Esophagus mucosa (tissue), 1 donor: Measurements from ENCODE around the gene CALD1. TPM values are rescaled to one million over a fixed set of nuclear protein-coding genes. Genes with fewer than 3 reads are reported as not detected.
A peak's percentile ranks its signal among the peaks of the same experiment; 100 is the strongest.

Experiments
- ATAC-seq: fragments of 200-7000 bp; cut with Tn5 transposase; one replicate; pipeline ENCODE4 v1.9.1; 2020
- total RNA-seq: library from RNA; stranded (reverse); gene quantifications from one replicate; pipeline ENCODE4 v1.2.4, GENCODE V29; 2023
- donor health status: DM: yes; HTN: yes; CAD: no.

The CALD1 gene
- total RNA-seq, 1 donor from 2014 or later, result 46.1 TPM

DNA sequence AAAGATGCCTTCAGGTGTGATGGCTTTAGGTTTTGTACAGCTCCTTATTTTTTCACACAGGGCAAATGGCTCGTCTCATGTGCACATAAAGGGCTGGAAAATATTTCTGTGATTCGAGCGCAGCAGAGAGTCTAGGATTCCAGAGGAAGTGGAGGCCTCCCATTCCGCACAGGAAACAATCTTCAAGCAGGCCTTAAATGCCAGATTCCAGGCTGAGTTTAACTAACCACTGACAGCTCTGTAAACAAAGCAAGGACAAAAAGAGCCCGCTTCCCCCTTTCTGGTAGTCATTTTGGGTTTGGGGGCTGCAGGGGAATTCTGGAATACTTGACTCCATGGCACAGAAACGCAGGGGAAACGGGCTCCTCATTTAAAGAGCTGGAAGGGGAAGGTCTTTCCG, 87.2 kb downstream of the CALD1 start:
- ATAC-seq, result no peak

DNA sequence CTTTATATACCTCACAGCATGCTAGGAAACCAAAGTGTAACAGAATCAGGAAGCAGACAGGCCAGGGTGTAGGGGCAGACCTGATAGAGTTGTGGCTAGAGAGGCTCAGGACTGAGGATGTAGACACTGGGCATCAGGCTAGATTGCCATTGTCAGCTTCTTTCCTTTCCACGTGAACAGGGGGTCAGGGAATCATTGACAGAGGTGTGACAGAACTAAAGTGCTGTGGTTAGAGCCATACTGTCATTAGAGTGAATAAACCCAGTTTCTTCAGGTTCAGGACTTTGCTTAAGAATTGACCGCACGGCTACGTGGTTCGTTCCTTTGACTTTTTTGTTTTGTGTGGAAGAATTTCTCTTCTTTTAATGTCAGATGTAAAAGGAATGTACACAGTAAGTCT, 90.7 kb downstream of the CALD1 start:
- no peak for ATAC-seq

DNA sequence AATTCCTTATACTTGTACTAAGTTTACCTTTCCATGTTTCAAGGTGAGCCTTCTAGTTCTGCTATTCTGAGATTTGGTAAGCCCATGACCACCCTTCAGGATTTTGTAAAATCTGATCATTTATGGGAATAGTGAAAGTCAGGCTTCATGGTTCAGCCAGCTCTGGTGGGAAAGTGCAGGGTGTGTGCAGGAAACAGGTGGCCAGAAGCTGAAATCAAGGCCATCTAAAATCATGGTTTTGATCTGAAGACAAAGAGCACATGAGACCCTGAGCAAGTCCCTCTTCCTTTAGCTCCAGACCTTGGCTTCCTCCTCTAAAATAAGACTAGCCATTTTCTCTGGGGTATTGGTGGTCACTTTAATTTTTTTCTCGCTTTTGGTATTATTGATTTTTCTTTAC, 91.3 kb downstream of the CALD1 start:
- no peak for ATAC-seq

DNA sequence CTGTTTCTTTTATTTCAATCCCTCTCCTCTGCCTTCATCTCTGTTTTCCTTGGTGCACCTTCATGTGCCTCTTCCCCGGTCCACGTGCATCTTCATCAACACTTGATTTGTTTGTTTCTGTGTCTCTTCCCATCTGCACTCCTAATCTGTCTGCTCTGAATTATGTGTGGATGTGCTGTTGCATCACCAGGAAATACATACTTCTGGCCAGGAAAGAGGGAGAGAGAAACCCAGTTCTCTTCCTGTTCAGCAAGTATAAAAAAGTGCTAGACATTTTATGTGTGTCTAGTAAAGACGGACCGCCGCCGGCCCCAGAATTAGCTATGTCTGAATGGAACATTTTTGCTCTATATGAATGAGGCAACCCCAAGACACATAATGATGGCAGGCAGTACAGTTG, 93.8 kb downstream of the CALD1 start:
- no peak for ATAC-seq

DNA sequence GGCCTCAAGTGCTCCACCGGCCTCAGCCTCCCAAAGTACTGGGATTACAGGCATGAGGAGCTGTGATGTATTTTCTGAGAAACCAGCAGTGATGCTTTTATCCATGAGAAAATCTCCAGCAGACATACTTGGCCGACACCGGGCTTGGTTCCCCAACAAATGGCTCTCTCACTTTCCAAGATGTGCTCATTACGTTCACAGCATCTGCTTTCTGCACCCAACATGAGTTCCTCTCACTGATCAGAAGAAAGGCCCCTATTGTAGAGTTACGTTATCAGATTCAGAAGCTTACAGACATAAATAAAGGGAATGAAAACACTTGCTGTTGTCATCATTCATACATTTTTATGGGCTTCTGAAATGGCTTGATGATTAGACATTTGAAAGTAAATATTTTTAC, 95.0 kb downstream of the CALD1 start:
- ATAC-seq, result no peak

DNA sequence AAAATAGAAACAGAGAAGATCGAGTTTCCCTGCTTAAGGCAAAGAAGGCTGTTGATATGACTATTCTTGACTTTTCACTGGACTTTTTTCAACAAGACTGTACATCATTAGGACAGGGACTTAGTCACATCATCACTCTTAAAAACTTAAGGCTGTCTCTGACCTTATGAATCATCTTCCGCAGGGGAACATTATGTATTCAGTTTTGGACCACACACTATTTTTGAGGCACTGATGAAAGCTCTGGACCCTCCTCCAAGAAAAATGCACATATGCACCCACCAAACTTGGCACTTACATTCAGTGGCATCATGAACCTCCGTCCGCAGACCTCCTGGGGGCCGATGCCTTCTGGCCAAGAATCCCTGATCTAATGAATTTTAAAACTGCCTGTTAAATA, 96.4 kb downstream of the CALD1 start:
- ATAC-seq, result no peak

DNA sequence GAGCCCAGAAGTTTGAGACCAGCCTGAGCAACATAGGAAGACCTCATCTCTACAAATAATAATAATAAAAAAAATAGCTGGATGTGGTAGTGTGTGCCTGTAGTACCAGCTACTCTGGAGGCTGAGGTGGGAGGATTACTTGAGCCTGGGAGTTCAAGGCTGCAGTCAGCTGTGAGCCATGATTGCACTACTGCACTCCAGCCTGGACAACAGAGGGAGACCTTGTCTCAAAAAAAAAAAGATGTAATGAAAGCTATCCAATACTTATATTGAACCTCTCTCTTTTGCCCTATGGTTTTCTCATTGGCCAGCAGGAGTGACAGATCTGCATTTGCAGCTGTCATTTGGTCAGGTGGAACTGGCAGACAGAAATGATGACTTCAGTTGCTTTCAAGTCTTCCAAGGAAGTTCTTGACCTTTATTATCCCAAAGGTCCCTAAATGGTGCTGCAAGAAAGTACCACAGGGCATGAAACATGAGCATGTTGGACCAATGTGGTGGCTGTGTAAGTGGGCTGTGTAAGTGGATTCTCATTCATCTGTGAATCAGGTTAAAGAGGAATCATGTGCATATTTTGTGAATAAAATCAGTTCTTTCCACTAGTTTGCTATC, 99.4 kb downstream of the CALD1 start:
- ATAC-seq, result no peak

DNA sequence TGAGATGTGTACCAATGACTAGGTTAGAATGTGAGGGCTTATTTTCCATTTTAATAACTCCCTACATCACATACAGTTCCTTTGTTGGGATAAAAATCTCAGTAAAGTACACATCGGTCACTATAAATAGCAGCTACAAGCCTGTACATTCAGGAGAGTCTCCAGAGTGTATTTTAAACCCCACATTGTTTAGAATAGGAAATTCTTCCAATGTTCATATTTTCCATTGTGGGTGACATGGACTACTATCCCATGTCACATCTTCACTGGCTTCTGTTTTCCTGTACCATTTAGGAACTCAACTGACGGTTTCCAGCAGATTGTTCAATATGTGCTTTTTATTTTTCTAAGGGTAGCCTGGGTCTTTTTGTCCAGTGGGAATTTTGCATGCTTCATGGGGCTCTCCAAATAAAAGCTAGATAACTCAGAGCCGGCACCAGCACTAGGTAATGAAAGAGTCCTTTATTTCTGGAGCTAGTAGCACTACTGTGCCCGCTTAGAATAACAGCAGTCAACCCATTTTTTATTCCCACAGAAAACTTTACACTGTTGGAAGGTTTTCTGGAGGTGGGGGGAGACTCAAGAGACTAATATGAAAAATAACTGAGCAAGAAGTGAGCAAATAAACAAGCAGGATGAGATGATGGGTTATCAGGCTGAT, 100.5 kb downstream of the CALD1 start:
- no peak for ATAC-seq

DNA sequence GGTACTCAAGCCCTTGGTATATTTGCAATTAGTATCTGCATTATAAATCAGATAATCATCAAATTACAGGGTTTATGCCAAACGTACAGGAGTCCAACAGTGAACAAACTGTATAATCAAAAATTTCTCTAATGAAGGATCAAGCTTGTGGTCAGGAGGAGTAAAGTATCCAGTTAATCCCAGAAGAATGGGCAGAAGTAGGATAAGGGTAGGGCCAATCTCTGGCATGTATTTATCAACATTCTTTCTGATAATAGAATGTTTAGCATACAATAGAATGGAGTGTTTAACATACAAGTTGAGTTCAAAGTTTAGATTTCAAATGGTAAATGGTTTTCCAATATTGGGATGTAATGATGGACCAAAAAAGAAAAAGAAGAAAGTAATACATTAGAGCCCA, 103.0 kb downstream of the CALD1 start:
- ATAC-seq, result no peak

DNA sequence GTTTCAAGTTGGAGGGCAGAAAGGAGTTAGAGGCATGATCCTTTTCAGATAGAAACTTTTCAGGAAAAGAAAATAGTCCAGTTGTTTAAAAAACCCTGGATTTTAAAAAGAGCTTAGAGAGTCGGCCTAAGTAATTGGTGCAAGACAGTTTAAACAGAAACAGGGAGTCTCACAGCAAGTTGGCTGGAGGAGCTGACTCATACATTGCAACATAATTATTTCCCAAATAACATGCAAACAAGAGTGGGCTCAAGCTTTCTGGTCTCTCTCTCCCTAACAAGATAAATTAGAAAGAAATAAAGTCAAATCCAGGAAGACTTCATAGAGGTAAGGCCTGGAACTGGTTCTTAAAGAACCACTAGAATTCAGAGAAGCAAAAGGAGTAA, 106.5 kb downstream of the CALD1 start:
- ATAC-seq, result no peak

DNA sequence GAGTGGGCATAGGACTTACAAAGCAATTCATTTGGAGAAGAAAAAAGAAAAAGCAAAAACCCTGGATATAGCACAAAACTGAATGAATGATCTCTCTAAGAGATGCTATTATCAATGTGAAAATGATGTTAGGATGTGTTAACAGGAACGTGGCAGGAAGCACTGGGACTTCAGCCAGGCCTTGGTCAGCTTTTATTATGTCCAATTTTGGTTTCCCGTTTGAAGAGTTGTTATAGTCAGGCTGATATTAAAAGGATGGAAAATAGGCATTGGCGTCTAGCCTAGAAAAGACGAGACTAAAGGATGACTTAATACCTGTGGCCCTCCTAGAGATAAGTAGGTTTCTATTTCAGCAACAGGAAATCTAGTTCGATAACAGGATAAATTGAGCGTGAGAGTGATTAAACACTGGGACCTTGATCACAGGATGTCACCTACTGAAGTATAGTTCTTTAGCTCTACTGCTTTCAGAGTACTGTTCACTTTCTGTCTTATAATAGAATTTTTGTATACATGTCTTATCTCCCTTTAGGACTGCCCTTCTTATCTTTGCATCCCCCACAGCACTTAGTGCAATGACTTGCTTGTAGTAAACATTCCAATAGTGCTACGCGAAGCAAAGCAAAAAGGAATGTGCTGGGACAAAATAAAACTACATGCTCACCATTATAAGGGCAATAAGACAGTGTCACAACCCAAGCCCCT, 107.1 kb downstream of the CALD1 start:
- no peak for ATAC-seq

DNA sequence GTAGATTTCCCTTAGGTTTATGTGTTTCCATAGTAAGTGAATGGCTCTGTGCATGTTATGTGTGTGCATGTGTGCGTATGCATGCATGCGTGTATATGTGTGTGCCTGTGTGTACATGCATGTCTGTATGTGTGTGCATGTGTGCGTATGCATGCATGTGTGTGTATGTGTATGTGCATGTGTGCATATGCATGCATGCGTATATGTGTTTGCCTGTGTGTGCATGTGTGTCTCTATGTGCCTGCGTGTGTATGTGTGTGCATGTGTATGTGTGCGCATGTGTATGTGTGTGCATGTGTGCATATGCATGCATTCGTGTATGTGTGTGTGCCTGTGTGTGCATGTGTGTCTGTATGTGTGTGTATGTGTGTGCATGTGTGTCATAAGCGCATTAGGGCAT, 108.1 kb downstream of the CALD1 start:
- ATAC-seq, result no peak

DNA sequence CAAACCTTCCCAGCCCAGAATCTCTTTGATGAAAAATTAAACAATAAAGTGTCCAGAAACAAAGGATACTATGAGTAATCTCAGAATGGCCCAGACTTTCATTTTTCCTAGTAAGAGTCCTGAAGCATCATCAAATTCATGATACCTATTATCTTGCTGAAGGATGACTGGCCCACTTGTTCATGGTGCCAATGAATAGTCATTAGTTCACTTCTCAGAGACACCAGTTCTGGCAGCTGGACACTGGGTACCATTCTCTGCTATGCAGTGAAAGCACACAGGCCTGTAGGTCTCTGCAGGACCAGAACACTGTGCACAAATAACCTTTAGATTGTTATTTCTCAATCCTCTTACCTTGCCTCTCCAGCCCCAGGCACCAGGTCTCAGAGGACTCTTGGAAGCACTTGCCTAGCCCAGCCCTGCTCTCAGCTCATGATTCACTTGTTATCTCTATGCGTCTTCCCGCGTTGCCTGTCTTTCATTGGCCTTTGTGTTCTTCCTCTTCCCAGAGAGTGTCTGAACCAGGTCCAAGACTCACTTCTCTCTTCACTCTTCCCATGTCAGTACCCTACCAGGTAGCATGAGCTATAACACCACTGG, 108.8 kb downstream of the CALD1 start:
- ATAC-seq, result peak; percentile 68

DNA sequence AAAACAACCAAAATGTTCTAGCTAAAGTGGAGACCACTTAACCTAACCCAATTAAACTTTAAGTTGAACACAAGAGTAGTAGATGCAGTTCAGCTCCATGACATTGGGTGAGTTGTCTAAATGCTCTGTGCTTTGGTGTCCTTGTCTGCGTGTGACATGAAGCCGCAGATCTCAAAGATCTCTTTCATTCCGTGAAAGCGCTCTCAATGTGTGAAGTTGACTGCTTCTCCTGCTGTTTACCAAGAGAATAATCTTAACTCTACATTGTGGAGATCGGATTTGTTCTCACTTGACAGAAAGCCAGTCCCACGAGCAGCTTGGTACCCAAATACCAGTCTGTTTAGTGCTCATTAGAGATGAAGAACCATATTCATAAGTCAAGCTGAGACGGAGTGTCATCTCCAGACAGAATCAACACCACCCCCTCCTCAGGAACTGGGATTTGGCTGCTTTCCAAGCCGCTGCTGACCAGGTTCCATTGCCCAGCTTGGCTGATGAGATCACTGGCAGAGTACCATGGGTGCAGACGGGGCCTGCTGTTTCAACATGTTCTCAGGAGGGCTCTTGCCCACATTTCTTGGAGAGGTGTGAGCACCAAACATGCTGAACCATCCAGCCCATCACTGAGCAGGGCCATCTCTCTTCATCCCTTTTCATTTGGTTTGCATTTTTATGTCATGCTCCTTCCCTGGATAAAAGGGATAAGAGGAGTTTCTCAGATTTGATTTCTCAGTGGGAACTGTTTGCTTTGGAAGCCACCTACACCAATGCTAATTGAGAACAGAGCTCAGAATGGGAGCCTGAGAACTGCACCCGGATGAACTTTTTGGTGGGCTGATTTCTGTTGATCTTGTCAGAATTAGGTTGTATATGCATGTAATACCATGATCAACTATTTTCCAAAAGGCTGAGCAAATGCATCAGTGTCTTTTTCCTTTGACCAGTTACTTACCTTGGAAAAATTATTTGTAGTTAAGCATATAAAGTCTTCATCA, 111.1 kb downstream of the CALD1 start:
- ATAC-seq, result no peak

DNA sequence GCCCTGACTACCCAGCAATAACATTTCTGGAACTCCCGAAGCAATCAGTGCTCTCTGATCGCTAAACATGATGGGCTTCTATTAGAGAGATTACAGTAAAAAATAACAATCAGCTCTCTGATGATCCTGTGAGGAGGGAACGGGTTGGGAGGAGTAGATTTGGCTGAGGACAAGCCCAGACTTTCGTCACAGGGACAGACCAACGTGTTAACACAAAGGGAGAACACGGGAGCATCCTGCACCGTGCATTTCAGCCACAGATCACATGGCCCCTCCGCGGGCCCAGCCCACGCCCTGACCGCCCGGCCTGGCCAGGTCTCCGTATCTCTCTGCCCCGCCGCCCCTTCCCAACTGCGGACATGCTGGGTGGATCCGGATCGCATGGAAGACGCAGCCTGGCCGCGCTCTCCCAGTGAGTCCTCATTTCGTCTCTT, 111.8 kb downstream of the CALD1 start:
- peak; percentile 94 for ATAC-seq

DNA sequence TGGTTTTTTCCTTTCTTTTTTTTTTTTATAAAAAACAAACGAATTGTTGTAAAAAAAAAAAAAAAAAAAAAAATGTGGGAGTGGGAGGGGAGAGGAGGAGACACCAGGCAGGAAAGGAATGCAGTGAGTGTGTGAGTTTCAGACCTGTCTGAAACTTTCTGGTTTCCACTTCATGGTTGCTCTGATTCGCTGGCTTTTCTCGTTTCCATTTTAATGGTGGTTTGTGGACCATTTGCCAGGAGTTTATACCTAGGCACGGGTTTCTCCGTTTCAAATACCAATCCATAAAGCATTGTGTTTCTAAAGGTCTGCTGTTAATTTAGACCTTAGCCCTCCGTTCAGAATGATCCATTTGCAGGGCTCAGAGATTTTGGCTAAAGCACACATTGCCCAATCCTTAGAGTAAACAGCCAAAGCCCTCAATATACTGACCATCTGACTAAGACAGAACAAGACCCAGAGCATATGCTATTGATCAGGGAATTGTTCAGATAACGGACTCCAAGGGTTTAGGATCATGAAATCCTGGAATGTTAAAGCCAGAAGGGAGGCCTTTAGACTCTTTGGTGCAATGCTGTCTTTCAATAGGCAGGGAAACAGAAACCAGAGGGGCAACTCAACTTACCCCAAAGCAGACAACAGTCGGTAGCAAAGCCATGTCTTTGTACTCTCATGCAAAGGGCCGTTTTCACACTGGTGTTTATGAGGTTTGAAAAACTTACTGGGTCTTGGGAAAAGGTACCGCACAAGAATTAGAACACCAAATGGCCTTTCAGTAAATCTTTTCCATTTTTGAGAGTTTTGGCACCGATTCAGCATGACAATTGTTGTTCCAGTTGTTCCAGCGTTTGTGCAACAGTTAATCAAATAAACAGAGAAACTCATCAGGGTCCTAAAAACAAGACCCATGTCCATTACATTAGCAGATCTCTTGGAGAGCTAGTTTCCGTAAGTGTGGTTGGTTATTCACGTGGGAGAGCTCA, 112.6 kb downstream of the CALD1 start:
- peak; percentile 27 for ATAC-seq

DNA sequence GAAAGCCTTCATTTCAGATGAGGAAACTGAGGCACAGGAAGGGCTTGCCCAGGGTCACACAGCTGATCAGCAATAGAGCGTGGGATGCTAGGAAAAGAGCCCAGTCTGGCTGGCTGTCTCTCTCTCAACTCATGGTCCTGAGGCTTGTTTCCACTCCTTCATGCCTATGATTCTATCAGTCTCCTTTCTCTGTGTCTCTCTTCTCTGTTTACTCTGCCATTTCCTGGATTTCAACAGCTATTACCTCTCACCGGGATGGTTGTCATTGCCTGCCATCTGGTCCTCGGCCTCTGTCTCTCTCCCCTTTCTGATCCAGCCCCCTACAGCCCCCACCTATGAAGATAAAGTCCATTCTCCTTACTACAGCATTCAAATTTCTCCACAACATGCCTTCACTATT, 113.5 kb downstream of the CALD1 start:
- ATAC-seq, result no peak

DNA sequence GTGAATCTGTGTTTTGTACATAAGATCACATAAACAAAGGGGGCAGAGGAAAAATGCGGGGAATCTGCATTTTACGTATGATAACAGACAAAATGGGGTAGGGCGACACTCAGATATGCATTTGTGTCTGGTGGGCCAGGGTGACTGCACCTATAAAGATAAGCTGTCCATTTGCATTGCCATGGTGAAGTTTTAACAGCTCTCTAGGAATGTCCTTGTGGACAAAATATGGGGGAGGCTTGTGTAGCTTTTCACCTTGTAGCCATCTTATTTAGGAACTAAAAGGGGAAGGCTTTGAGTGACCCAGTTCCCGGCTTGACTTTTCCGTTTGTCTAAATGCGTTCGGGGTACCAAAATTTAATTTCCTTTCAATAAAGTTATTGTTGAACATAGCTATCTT, 114.5 kb downstream of the CALD1 start:
- ATAC-seq, result no peak

DNA sequence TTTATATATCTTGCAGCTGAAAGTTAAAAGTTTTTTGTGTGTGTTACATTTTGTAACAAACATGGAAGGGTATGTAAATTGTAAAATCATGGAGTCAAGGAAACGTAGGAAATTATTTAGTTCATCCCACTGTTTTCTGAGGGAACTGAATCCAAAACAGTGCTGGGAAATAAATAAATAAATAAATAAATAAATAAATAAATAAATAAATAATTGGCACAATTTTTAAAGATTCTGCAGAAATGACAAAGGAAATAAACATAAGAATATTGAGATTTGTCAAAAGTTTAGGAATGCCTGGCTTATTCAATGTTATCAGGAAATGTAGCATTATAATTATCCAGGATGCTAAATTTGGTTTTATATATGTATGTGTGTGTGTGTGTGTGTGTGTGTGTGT, 115.5 kb downstream of the CALD1 start:
- ATAC-seq, result no peak

DNA sequence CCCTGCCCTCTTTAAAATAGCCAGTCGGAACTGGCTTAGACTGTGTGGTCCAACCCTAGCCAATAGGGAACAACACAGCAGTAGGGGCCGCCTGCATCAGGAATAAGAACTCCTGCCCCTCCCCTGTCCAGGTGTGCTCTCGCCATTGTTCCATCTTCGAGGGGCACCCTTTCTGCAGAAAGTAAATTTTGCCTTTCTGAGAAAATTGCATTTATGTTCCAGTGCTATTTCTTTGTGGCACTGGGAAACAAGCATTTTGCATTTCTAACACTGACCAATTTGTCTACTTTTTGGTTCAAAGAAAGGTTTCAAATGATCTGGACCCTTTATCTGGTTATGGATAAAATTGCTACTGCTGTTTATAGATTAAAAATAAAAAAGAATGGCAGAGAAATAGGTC, 116.6 kb downstream of the CALD1 start:
- no peak for ATAC-seq

DNA sequence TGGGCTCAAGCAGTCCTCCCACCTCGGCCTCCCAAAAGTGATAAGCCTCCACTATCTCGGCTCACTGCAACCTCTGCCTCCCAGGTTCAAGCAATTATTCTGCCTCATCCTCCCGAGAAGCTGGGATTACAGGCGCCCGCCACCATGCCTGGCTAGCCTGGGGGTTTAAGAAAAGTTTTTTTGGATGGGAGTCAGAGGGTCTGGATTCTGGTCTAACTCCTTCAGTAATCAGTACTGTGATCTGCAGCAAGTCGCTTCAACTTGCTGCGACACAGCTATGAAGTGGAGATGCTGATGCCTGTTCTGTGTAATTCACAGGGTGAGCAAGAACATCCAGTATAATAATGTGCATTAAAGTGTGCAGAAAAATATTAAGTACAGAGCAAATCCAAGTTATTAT, 118.5 kb downstream of the CALD1 start:
- ATAC-seq, result no peak
